ENCODE results near the gene AKAP5. TPM values are rescaled to one million over a fixed set of nuclear protein-coding genes. Genes with fewer than 3 reads are reported as not detected.

The AKAP5 gene
- total and polyA plus RNA-seq, 8 donors: 1.7 to 3.6 (median 2.8) TPM

DNA sequence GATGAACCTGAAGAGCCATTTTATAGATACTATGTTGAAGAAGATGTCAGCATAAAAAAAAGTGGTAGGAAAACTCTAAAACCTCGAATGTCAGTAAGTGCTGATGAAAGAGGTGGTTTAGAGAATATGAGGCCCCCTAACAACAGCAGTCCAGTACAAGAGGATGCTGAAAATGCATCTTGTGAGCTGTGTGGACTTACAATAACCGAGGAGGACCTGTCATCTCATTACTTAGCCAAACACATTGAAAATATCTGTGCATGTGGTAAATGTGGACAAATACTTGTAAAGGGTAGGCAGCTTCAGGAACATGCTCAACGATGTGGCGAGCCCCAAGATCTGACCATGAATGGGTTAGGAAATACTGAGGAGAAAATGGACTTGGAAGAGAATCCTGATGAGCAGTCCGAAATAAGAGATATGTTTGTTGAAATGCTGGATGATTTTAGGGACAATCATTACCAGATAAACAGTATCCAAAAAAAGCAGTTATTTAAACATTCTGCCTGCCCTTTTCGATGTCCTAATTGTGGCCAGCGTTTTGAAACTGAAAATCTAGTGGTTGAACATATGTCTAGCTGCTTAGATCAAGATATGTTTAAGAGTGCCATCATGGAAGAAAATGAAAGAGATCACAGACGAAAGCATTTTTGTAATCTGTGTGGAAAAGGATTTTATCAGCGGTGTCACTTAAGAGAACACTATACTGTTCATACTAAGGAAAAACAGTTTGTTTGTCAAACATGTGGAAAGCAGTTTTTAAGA, 57.5 kb downstream of the AKAP5 start:
- Histone ChIP-seq H3K9me3 (no peaks in the 10 kb centered on the region), H3K4me3 (no peak overlapping the region), H3K27ac (no peak overlapping the region), H3K27me3 (no peaks in the 10 kb centered on the region), H3K36me3 (peaks cover 0 to 26% of the 10 kb centered on the region in 2 donors), H3K4me1 (peaks cover 0 to 24% of the 10 kb centered on the region in 2 donors)
- TF ChIP-seq, protein P1, sequence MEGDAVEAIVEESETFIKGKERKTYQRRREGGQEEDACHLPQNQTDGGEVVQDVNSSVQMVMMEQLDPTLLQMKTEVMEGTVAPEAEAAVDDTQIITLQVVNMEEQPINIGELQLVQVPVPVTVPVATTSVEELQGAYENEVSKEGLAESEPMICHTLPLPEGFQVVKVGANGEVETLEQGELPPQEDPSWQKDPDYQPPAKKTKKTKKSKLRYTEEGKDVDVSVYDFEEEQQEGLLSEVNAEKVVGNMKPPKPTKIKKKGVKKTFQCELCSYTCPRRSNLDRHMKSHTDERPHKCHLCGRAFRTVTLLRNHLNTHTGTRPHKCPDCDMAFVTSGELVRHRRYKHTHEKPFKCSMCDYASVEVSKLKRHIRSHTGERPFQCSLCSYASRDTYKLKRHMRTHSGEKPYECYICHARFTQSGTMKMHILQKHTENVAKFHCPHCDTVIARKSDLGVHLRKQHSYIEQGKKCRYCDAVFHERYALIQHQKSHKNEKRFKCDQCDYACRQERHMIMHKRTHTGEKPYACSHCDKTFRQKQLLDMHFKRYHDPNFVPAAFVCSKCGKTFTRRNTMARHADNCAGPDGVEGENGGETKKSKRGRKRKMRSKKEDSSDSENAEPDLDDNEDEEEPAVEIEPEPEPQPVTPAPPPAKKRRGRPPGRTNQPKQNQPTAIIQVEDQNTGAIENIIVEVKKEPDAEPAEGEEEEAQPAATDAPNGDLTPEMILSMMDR (IDR thresholded peaks at IDR 0.05): no peak
- intact Hi-C loops (cut with DNase I): no loop called here
- DNase-seq (no peak), ATAC-seq (no peak)

Other genes with a start within 250 kb of the AKAP5 start
- under 1 TPM; 0.21 to 0.58 TPM for gene ESR2, start 171.1 kb upstream of the AKAP5 start, total RNA-seq
- 1 to 10 TPM; 1.8 to 3.0 (median 2.1) TPM for gene ESR2, start 171.1 kb upstream of the AKAP5 start, polyA plus RNA-seq (ENCODE audit: insufficient read length in 6 of 6)
- gene MTHFD1, start 77.1 kb upstream of the AKAP5 start, total RNA-seq: 10 to 100 TPM; 51.7 to 69.6 TPM
- gene MTHFD1, start 77.1 kb upstream of the AKAP5 start, polyA plus RNA-seq (ENCODE audit: insufficient read length in 6 of 6): 10 to 100 TPM; 66.1 to 81.1 (median 70.1) TPM
- 10 to 100 TPM; 10.1 to 11.2 TPM for gene ZBTB25, start 38.3 kb downstream of the AKAP5 start, total RNA-seq
- gene ZBTB25, start 38.3 kb downstream of the AKAP5 start, polyA plus RNA-seq (ENCODE audit: insufficient read length in 6 of 6): 10 to 100 TPM; 12.9 to 18.5 (median 15.0) TPM
- gene ZBTB1, start 39.3 kb downstream of the AKAP5 start, total RNA-seq: 10 to 100 TPM; 35.5 to 40.2 TPM
- 10 to 100 TPM; 67.8 to 75.8 (median 71.2) TPM for gene ZBTB1, start 39.3 kb downstream of the AKAP5 start, polyA plus RNA-seq (ENCODE audit: insufficient read length in 6 of 6)
- gene HSPA2, start 75.2 kb downstream of the AKAP5 start, total RNA-seq: 10 to 100 TPM; 10.6 to 12.4 TPM
- 10 to 100 TPM in 5 of 6 donors, 1 to 10 TPM in 1; 7.0 to 17.1 (median 12.3) TPM for gene HSPA2, start 75.2 kb downstream of the AKAP5 start, polyA plus RNA-seq (ENCODE audit: insufficient read length in 6 of 6)
- gene PPP1R36, start 84.5 kb downstream of the AKAP5 start, total RNA-seq: 1 to 10 TPM in 1 of 2 donors, under 1 TPM in 1; 0.47 to 2.1 TPM
- under 1 TPM; 0.33 to 0.79 (median 0.74) TPM for gene PPP1R36, start 84.5 kb downstream of the AKAP5 start, polyA plus RNA-seq (ENCODE audit: insufficient read length in 6 of 6)
- gene PLEKHG3, start 238.9 kb downstream of the AKAP5 start, total RNA-seq: 10 to 100 TPM; 31.9 to 34.3 TPM
- 10 to 100 TPM; 50.8 to 67.3 (median 60.7) TPM for gene PLEKHG3, start 238.9 kb downstream of the AKAP5 start, polyA plus RNA-seq (ENCODE audit: insufficient read length in 6 of 6)